Measurements from ENCODE around the gene RNF8.
"Not testable (repeated sequence)": the region's sequence is repeated elsewhere in the genome, so short reads cannot be mapped to it uniquely, and the experiment has no call there.

Gene RNF8

GRCh38 chr6:37401658-37402057, 47.9 kb downstream of the RNF8 start:
- DNase-seq = not testable (repeated sequence)

GRCh38 chr6:37406726-37407341, 53.1 kb downstream of the RNF8 start:
- DNase-seq = no peak

GRCh38 chr6:37407948-37408347, 54.2 kb downstream of the RNF8 start:
- DNase-seq = no peak

- no peak for DNase-seq
Measured at GRCh38 chr6:37409501-37409900, 55.7 kb downstream of the RNF8 start.

GRCh38 chr6:37417393-37417792, 63.6 kb downstream of the RNF8 start:
- DNase-seq = no peak

- DNase-seq = no peak
Measured at GRCh38 chr6:37418722-37419121, 64.9 kb downstream of the RNF8 start.

GRCh38 chr6:37426058-37426944, 72.5 kb downstream of the RNF8 start:
- no peak for DNase-seq

- no peak for DNase-seq
Measured at GRCh38 chr6:37426945-37427510, 73.2 kb downstream of the RNF8 start.

GRCh38 chr6:37429352-37429750, 75.6 kb downstream of the RNF8 start:
- no peak for DNase-seq

GRCh38 chr6:37432590-37432915, 78.8 kb downstream of the RNF8 start:
- DNase-seq = no peak

- DNase-seq = peak; percentile 60
Measured at GRCh38 chr6:37432916-37433656, 79.3 kb downstream of the RNF8 start, which contains the start of gene CMTR1. TSS of gene CMTR1 (plus strand) at chr6:37433221. CDS start at chr6:37435630, 2,409 bp downstream.

- no peak for DNase-seq
Measured at GRCh38 chr6:37433657-37434271, 80.0 kb downstream of the RNF8 start.

- DNase-seq = no peak
Measured at GRCh38 chr6:37435373-37435772, 81.6 kb downstream of the RNF8 start.

- DNase-seq = no peak
Measured at GRCh38 chr6:37435816-37436215, 82.0 kb downstream of the RNF8 start.

GRCh38 chr6:37438930-37439329, 85.1 kb downstream of the RNF8 start:
- DNase-seq = no peak

- DNase-seq = no peak
Measured at GRCh38 chr6:37441651-37442050, 87.9 kb downstream of the RNF8 start.

- no peak for DNase-seq
Measured at GRCh38 chr6:37442416-37443215, 88.8 kb downstream of the RNF8 start.

- not testable (repeated sequence) for DNase-seq
Measured at GRCh38 chr6:37443216-37443542, 89.4 kb downstream of the RNF8 start.
